K562 (cell line): ENCODE results near the gene MXRA7. TPM values are rescaled to one million over a fixed set of nuclear protein-coding genes. Genes with fewer than 3 reads are reported as not detected.

Experiments used
- ARNT ChIP-seq, 2 experiments: fragments of 450-650 bp; IDR thresholded peaks; 2 replicates each; pipeline ENCODE4 v1.6.1; 2016; ENCODE audit warnings: mild to moderate bottlenecking in 1 of 2
- CBX3 ChIP-seq, 2 experiments: IDR thresholded peaks; 1 replicate in 1 of 2; 2 replicates in 1 of 2; pipeline ENCODE4 v1.6.1; 2012; ENCODE audit warnings: inconsistent platforms in 2 of 2, low read length in 2 of 2, borderline replicate concordance in 1 of 2, control low read depth in 1 of 2
- GATAD2A ChIP-seq: fragments of 450-650 bp; IDR thresholded peaks from 2 replicates; pipeline ENCODE4 v1.6.1; 2017
- LCOR ChIP-seq: sonication (generic); formaldehyde crosslinking; IDR thresholded peaks from 2 replicates; pipeline ENCODE4 v1.8.0; 2022; ENCODE audit warnings: mild to moderate bottlenecking, missing genetic modification reagents
- NFATC3 ChIP-seq: fragments of 450-650 bp; IDR thresholded peaks from 2 replicates; pipeline ENCODE4 v1.6.1; 2017; ENCODE audit warnings: mild to moderate bottlenecking
- NR2C1 ChIP-seq, 2 experiments: fragments of 450-650 bp; IDR thresholded peaks; 2 replicates each; pipeline ENCODE4 v1.6.1; 2017; ENCODE audit warnings: mild to moderate bottlenecking in 2 of 2, antibody characterized with exemption in 1 of 2, inconsistent platforms in 1 of 2, missing compliant biosample characterization in 1 of 2, missing genetic modification characterization in 1 of 2
- PHB2 ChIP-seq: fragments of 450-650 bp; IDR thresholded peaks from 2 replicates; pipeline ENCODE4 v1.6.1; 2017; ENCODE audit warnings: low read depth
- POLR2A ChIP-seq: fragments of 450-650 bp; conservative IDR thresholded peaks from 2 replicates; pipeline ENCODE4 v1.6.1; 2016
- POLR3G ChIP-seq: IDR thresholded peaks from 2 replicates; pipeline ENCODE4 v1.6.1; 2011; ENCODE audit not compliant: insufficient read length, insufficient replicate concordance; ENCODE audit errors: extremely low read depth
- RCOR1 ChIP-seq, 2 experiments: IDR thresholded peaks; 2 replicates each; pipeline ENCODE4 v1.6.1; 2012; ENCODE audit warnings: low read depth in 2 of 2, low read length in 2 of 2, borderline replicate concordance in 1 of 2, improper control_type of control experiment in 1 of 2
- RUNX1 ChIP-seq: sonication (generic); IDR thresholded peaks from 2 replicates; pipeline ENCODE4 v1.6.1; 2016; ENCODE audit warnings: antibody characterized with exemption, low read depth
- SIN3A ChIP-seq, 2 experiments: fragments of 150-350 bp in 1 of 2; IDR thresholded peaks; 2 replicates each; pipeline ENCODE4 v1.6.1; 2011 to 2016; ENCODE audit warnings: borderline replicate concordance in 2 of 2, low read depth in 2 of 2, low read length in 2 of 2, mild to moderate bottlenecking in 2 of 2, moderate library complexity in 2 of 2; ENCODE audit not compliant: control insufficient read depth in 1 of 2
- SMAD3 ChIP-seq: fragments of 450-650 bp; formaldehyde crosslinking; conservative IDR thresholded peaks from 2 replicates; pipeline ENCODE4 v1.4.0; 2020; ENCODE audit warnings: mild to moderate bottlenecking
- SMC3 ChIP-seq: conservative IDR thresholded peaks from 2 replicates; pipeline ENCODE4 v1.6.1; 2011; ENCODE audit warnings: low read depth, low read length, improper control_type of control experiment; ENCODE audit not compliant: insufficient read depth
- SNIP1 ChIP-seq: fragments of 450-650 bp; IDR thresholded peaks from 2 replicates; pipeline ENCODE4 v1.7.1; 2017; ENCODE audit warnings: low read depth, mild to moderate bottlenecking
- TAF9B ChIP-seq: fragments of 450-650 bp; IDR thresholded peaks from 2 replicates; pipeline ENCODE4 v1.6.1; 2018; ENCODE audit warnings: mild to moderate bottlenecking; ENCODE audit not compliant: partially characterized antibody
- TAL1 ChIP-seq: fragments of 450-650 bp; IDR thresholded peaks from 2 replicates; pipeline ENCODE4 v1.6.1; 2016; ENCODE audit warnings: mild to moderate bottlenecking
- TOE1 ChIP-seq, 2 experiments: fragments of 450-650 bp in 1 of 2; sonication (generic) in 1 of 2; formaldehyde crosslinking in 1 of 2; IDR thresholded peaks; 2 replicates each; pipeline versions ENCODE4 v1.7.1 to v1.8.0; 2016 to 2022; ENCODE audit warnings: borderline replicate concordance in 2 of 2, mild to moderate bottlenecking in 2 of 2, antibody characterized with exemption in 1 of 2, inconsistent platforms in 1 of 2, low read depth in 1 of 2, missing genetic modification reagents in 1 of 2, moderate library complexity in 1 of 2
- ZC3H11A ChIP-seq: IDR thresholded peaks from 2 replicates; pipeline ENCODE4 v1.6.1; 2012; ENCODE audit warnings: low read depth, low read length, improper control_type of control experiment
- ZNF518B ChIP-seq: fragments of 250-450 bp; sonication (Bioruptor Pico); IDR thresholded peaks from 2 replicates; pipeline ENCODE4 v1.5.0; 2021; ENCODE audit warnings: mild to moderate bottlenecking, moderate library complexity
- polyA plus RNA-seq, 8 experiments: library from polyadenylated mRNA; depleted of rRNA in 4 of 8; stranded (reverse) in 5 of 8; unstranded in 3 of 8; fragments of >200 nt; fragmentation: Nextera tagmentation in 2 of 8; fragmentation: Illumina TruSeq in 1 of 8; extraction: Ambion mirVana in 2 of 8; extraction: Trizol in 1 of 8; gene quantifications; 2 replicates each; pipeline versions ENCODE4 v1.2.1 to v1.2.3, GENCODE V29; 2011 to 2014; ENCODE audit warnings: inconsistent platforms in 1 of 8, missing spikeins in 1 of 8
- total RNA-seq, 7 experiments: library from RNA; depleted of rRNA in 6 of 7; stranded (reverse); fragments of >200 nt in 6 of 7; fragmentation: Illumina TruSeq in 2 of 7; extraction: Trizol in 2 of 7; gene quantifications; 2 replicates each; pipeline versions ENCODE4 v1.2.1 to v1.2.3, GENCODE V29; 2011 to 2021; ENCODE audit warnings: low replicate concordance in 1 of 7
- TF ChIP-seq, protein P1 (sequence below): IDR thresholded peaks from 3 replicates; pipeline ENCODE4 v1.6.1; 2011; ENCODE audit warnings: borderline replicate concordance, mild to moderate bottlenecking; ENCODE audit not compliant: insufficient read length, insufficient read depth
- TF ChIP-seq, protein P2 (sequence below): fragments of 250-450 bp; sonication (Bioruptor Pico); IDR thresholded peaks from 2 replicates; pipeline ENCODE4 v1.5.0; 2022; ENCODE audit warnings: mild to moderate bottlenecking

The MXRA7 gene
- total and polyA plus RNA-seq, 9 of the 15 experiments (the other 6 are each of a cell fraction or from before 2014, with no cell fraction given): 2.6 to 38.4 (median 14.3) TPM

GRCh38 chr17:76697702-76698465, 12.9 kb downstream of the MXRA7 start (continued):
- TF ChIP-seq, protein P1, sequence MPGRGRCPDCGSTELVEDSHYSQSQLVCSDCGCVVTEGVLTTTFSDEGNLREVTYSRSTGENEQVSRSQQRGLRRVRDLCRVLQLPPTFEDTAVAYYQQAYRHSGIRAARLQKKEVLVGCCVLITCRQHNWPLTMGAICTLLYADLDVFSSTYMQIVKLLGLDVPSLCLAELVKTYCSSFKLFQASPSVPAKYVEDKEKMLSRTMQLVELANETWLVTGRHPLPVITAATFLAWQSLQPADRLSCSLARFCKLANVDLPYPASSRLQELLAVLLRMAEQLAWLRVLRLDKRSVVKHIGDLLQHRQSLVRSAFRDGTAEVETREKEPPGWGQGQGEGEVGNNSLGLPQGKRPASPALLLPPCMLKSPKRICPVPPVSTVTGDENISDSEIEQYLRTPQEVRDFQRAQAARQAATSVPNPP: no peak
- TF ChIP-seq ARNT (IDR thresholded peaks at IDR 0.05): peak in 1 of 2 experiments; percentile 92; a peak in 2 of 4 replicates
- TF ChIP-seq TAL1: peak; percentile 59
- no peak for TF ChIP-seq ZNF518B (CRISPR knock-in tag)
- TF ChIP-seq LCOR: no peak
- TF ChIP-seq SMAD3: no peak
- TF ChIP-seq, protein P2, sequence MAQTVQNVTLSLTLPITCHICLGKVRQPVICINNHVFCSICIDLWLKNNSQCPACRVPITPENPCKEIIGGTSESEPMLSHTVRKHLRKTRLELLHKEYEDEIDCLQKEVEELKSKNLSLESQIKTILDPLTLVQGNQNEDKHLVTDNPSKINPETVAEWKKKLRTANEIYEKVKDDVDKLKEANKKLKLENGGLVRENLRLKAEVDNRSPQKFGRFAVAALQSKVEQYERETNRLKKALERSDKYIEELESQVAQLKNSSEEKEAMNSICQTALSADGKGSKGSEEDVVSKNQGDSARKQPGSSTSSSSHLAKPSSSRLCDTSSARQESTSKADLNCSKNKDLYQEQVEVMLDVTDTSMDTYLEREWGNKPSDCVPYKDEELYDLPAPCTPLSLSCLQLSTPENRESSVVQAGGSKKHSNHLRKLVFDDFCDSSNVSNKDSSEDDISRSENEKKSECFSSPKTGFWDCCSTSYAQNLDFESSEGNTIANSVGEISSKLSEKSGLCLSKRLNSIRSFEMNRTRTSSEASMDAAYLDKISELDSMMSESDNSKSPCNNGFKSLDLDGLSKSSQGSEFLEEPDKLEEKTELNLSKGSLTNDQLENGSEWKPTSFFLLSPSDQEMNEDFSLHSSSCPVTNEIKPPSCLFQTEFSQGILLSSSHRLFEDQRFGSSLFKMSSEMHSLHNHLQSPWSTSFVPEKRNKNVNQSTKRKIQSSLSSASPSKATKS (CRISPR knock-in tag): no peak
- TF ChIP-seq RUNX1: no peak
- no peak for TF ChIP-seq NFATC3
- TF ChIP-seq TOE1 (IDR thresholded peaks at IDR 0.05; ENCODE audit: borderline replicate concordance): peak; percentile 66; the same call in 1 of the 2 replicates
- TF ChIP-seq TOE1 (CRISPR knock-in tag; IDR thresholded peaks at IDR 0.05; ENCODE audit: borderline replicate concordance, low read depth): no peak
- no peak for TF ChIP-seq TAF9B
- no peak for TF ChIP-seq CBX3 (IDR thresholded peaks at IDR 0.05; ENCODE audit: borderline replicate concordance in 1 of 2, low read length in 2 of 2)
- TF ChIP-seq NR2C1 (IDR thresholded peaks at IDR 0.05): no peak
- no peak for TF ChIP-seq NR2C1 (tag; IDR thresholded peaks at IDR 0.05)
- TF ChIP-seq SMC3: no peak
- no peak for TF ChIP-seq ZC3H11A
- TF ChIP-seq GATAD2A: peak; percentile 95
- no peak for TF ChIP-seq SNIP1
- TF ChIP-seq POLR3G: no peak
- TF ChIP-seq SIN3A (IDR thresholded peaks at IDR 0.05; ENCODE audit: borderline replicate concordance in 2 of 2, control insufficient read depth in 1 of 2, low read depth in 2 of 2, low read length in 2 of 2): no peak
- TF ChIP-seq RCOR1 (IDR thresholded peaks at IDR 0.05; ENCODE audit: borderline replicate concordance in 1 of 2, low read depth in 2 of 2, low read length in 2 of 2): peak in 1 of 2 experiments; percentile 96; a peak in 2 of 4 replicates
- no peak for TF ChIP-seq PHB2
- no peak for TF ChIP-seq POLR2A
